ENCODE results near the gene HES7.

Gene HES7

GRCh38 chr17:8142887-8143580, 19.1 kb upstream of the HES7 start:
- in situ Hi-C loops (cut with HindIII; ENCODE audit: low sequenced_read_pairs), result no loop called here
- H3K4me3 ChIP-seq (ENCODE audit: low read depth, low read length), result no peak overlapping the region
- TF ChIP-seq CTCF (IDR thresholded peaks at IDR 0.05; ENCODE audit: low read depth, low read length, missing control alignments), result no peak
- no peak for DNase-seq (ENCODE audit: low read depth)

- TF ChIP-seq CTCF (IDR thresholded peaks at IDR 0.05; ENCODE audit: low read depth, low read length, missing control alignments), result no peak
- in situ Hi-C loops (cut with HindIII; ENCODE audit: low sequenced_read_pairs), result no loop called here
- no peak for DNase-seq (ENCODE audit: low read depth)
- no peak overlapping the region for H3K4me3 ChIP-seq (ENCODE audit: low read depth, low read length)
Observed at GRCh38 chr17:8142158-8142886, 18.4 kb upstream of the HES7 start.

GRCh38 chr17:8141741-8142140, 17.8 kb upstream of the HES7 start:
- no peak for TF ChIP-seq CTCF (IDR thresholded peaks at IDR 0.05; ENCODE audit: low read depth, low read length, missing control alignments)

GRCh38 chr17:8141045-8141444, 17.1 kb upstream of the HES7 start:
- in situ Hi-C loops (cut with HindIII; ENCODE audit: low sequenced_read_pairs), result no loop called here
- no peak for DNase-seq (ENCODE audit: low read depth)
- H3K4me3 ChIP-seq (ENCODE audit: low read depth, low read length), result no peak overlapping the region
- no peak for TF ChIP-seq CTCF (IDR thresholded peaks at IDR 0.05; ENCODE audit: low read depth, low read length, missing control alignments)

More at GRCh38 chr17:8141741-8142140, 17.8 kb upstream of the HES7 start:
- no peak overlapping the region for H3K4me3 ChIP-seq (ENCODE audit: low read depth, low read length)
- in situ Hi-C loops (cut with HindIII; ENCODE audit: low sequenced_read_pairs), result no loop called here
- DNase-seq (ENCODE audit: low read depth), result no peak

- in situ Hi-C loops (cut with HindIII; ENCODE audit: low sequenced_read_pairs), result no loop called here
- DNase-seq (ENCODE audit: low read depth), result no peak
- H3K4me3 ChIP-seq (ENCODE audit: low read depth, low read length), result no peak overlapping the region
- no peak for TF ChIP-seq CTCF (IDR thresholded peaks at IDR 0.05; ENCODE audit: low read depth, low read length, missing control alignments)
Observed at GRCh38 chr17:8140065-8141029, 16.4 kb upstream of the HES7 start.

GRCh38 chr17:8138672-8139371, 14.9 kb upstream of the HES7 start:
- TF ChIP-seq CTCF (IDR thresholded peaks at IDR 0.05; ENCODE audit: low read depth, low read length, missing control alignments), result peak; percentile 88
- in situ Hi-C loops (cut with HindIII; ENCODE audit: low sequenced_read_pairs), result no loop called here
- peak; percentile 96 for DNase-seq (ENCODE audit: low read depth)
- H3K4me3 ChIP-seq (ENCODE audit: low read depth, low read length), result peak overlapping the region; percentile 43

Measured in astrocyte of the cerebellum (primary cell).